G401.6 (cell line): ENCODE data around the gene CALM3.

Source experiments
- FAIRE-seq: peaks from 2 replicates; lab custom pipeline; 2012; peaks lifted over from hg19 to GRCh38; lab: Jason Lieb, UNC

Gene CALM3

DNA sequence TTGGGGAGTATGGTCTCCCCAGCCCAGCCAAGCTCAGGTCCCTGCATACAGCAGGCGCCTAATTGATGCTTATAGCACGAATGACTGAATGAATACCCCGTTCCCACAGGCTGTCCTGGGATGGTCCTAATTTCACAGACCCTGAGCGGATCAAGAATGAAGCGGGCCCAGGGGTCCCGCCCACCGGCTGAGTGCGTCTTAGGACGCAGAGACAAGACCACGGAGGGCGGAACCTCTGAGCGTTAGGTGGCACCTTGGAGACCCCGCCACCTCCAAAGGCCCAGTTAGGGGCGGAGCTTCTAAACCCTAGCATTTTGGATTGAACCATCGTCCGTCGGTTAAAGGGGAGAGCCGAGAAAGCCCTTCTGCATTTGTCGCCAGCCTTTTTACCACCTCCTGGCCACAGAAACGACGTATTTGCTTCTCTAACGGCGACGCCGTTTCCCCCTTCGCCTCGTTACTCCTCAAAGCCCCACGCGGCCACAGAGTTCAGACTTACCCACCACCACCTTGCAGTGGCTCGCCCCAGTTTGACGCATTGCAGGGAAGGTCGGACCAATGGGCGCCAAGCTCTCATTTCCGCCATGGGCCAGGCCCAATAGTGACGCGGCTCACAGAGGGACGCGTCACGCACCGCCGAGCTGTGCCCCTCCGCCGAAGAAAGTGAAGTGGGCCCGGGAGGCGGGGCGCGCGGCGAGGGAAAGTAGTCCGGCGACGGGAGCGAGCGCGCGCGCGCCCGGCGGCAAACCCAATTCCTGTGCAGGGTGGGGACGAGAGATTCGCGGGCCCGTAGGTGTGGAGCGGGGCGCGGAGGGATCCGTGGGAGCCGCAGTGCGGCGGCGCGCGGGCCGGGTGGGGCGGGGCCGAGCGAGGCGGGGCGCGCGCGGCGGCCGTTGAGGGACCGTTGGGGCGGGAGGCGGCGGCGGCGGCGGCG lies 479 bp upstream of the CALM3 start:
- peak; percentile 80 for FAIRE-seq

DNA sequence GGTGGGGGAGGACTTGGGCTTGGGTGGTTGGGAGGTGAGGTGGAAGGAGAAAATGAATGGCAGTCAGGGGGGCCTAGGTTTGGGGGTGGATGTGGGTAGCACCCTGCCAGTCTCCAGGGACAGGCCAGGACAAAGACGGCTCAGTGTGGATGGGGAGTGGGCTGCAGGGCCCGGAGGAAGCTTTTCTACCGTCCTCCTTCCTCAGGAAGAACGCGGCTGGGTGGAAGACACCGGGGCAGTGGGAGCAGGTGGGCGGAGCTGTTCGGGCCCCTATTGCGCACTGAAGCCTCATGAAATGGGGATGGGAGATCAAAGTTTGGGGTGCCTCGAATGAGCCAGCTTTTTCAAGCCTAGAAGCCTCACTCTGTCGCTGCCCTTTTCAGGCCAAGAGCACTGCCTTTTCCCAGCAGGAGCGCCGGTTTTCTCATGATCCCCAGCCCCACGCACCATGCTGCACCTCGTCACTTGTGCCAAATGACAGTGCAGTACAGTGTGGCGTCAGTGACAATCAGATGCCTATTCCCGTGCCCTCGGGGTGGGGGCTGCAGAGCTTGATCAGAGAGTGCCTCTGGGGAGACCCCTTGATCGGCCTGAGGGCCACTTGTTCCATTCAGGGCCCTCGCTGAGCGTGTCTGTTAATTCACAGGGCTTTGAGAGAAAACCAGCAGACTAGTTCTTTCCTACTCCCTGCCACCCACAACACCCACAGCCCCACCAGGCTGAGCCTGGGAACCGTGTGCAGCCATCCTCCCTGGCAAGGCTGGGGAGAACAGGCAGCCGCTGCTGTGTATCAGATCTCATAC lies 1.5 kb downstream of the CALM3 start:
- FAIRE-seq = no peak

DNA sequence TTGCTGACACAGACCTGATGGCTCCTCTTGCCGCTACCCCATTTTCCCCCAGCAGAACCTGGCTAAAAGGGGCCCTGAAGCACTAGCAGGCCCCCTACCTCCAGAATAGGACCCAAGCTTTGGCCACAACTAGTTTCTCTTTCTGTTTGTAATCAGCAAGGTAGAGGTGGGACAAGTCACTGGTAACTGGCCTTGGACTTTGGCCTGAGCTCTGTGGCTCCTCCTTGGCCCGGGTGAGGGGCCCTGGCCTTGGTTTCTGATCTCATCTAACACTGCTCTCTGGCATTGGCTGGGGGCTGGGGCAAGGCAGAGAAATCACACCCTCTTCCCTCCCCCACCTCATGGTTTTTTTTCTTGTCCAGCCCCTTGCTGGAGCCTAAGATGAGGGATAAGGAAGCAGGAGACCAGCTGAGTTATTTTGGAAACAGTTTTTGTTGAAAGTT lies 2.1 kb downstream of the CALM3 start:
- FAIRE-seq = no peak

DNA sequence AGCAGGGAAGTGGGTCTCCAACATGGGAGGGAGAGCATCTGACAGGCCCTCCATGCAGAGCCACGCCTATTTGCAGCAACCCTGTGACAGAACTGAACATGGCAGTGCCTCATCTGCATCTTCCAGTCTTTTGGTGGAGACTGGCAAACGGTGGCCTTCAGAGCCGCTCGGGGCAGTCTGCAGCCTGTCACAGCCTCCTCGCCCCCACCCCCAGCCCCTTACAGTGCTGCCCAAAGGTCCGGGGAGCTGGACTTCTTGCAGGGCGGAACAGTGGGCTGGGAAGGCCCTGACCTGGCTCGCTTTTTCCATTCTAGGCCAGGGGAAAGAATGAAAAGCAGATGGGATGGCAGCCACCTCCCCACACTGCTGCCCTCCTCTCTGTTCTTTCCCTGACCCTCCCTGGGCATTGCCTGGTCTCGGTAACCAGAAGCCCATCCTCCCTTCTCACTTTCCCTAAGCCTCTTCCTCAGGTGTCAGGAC lies 2.7 kb downstream of the CALM3 start:
- no peak for FAIRE-seq

DNA sequence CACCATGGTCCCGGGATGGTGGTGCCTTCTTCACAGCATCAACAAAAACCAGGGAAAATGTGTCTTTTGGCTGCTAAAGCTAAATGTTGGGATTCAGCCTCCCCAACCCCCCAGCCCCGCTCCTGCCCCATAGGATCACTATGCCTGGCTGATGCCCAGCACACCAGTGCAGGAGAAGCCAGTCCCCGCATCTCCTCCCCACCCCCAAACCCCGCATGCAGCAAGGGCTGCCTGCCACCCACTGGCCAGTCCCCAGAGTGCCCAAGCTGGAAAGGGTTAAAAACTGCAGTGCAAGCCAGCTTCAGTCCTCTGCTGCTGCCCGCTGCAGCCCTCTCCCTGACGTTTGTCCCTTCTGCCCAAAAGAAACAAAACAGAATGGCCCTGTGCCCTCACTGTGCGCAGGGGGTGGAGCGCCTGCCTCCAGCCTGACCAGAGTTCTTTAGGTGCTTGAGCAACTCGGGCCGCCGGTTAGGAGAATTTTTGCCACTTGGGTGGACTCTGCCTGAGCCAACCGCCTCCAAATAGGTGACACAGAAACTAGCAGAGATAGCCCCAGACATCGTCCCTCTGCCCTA lies 3.7 kb downstream of the CALM3 start:
- FAIRE-seq = no peak

DNA sequence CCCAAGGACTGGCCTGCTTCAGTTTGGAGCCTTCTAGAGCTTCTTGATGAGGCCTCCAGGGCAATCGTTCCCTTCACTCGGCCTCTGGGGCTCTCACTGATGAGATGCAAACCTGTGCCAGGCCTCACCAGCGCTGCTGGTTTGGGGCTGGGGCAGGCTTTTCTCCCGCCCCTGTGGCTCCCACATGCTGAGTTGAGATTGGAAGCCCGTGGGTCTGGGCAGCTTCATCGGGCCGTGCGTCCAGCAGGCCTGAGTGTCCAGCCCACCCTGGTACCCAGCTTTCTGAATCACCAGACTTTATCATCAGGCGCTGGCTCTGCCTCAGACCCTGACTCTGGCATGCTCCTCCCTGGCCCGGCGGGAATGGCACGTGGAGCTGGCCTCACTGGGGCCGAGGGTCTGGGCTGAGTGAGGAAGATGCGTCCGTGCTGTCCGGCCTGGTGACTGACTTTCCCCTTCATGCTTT lies 4.3 kb downstream of the CALM3 start:
- FAIRE-seq = no peak

DNA sequence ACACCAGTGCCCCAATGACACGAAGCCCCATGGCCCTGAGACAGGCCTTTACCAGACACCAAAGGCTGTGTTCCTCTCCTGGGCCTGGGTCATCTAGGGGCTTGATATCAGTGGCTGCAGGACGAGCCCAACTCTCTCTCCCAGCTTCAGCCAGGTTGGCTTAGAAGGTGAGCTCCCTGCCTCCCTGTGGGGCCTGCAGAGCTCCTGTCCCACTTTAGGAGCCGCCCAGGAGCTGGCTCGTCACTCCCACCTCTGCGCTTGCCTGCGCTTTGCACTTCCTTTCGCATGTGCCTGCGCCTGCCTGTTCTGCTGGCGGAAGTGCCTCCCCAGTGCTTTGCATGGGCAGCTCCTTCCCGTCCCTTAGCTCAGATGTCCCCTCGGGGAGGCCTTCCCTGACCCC lies 4.9 kb downstream of the CALM3 start:
- FAIRE-seq = no peak

DNA sequence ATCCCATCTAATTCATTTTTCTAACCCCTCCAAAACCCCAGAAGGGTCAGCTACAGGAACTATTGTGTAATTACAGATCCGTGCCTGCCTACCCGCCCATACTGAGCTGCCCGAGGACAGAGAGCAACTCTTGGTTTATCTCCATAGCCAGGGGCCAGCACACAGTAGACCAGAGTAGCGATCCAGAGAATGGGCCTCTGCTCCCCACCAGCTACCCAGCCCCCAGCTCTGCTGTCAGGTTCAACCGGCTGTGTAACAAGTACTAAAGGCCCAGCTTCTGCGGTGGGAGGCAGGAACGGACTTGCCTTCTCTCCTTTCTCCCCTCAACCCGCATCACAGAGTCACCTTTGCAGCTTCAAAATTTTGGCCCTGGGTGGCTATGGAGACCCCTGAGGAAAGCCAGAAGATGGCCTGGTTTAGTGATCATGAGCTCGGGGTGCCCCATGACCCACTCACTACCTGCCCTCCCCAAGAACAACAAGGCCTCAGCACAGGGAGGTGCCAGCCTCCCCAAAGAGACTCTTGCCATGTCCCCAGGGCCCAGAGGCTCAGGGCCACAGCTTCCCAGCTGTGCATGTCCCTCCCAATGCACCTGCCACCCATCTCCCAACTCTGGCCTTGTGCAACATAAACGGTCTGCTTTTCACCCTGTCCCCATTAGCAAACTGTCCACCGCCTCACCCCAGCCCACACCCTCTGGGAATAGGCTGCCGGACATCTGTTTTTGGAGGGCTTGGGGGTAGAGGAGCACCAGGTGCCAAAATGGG lies 5.7 kb downstream of the CALM3 start:
- no peak for FAIRE-seq

DNA sequence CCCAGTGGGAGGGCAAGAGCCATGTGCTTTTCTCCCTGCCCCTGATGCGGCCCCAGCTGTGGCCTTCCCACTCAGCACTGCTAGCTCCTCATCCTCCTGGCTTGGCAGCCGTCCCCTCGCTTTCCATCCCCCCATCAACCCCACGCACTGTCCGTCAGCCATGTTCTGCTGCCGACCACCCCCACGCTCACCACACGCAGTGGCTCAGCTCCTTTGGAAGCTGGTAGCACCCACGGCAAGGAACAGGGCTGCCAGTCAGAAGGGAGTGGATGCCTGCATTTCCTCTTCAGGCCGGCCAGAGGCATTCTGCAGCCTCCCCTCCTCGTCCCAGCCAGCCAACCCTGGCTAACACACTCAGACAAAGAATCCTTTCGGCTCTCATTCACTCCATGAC lies 6.3 kb downstream of the CALM3 start:
- FAIRE-seq = no peak

DNA sequence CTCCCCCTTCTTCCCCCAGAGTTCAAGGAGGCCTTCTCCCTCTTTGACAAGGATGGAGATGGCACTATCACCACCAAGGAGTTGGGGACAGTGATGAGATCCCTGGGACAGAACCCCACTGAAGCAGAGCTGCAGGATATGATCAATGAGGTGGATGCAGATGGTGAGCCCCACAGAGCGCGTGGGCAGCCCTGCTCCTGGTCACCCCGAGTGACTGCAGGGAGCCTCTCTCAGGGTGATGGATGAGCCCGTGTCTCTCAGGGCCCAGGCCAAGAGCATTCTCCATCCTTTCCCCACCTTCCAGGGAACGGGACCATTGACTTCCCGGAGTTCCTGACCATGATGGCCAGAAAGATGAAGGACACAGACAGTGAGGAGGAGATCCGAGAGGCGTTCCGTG lies 7.0 kb downstream of the CALM3 start:
- no peak for FAIRE-seq

DNA sequence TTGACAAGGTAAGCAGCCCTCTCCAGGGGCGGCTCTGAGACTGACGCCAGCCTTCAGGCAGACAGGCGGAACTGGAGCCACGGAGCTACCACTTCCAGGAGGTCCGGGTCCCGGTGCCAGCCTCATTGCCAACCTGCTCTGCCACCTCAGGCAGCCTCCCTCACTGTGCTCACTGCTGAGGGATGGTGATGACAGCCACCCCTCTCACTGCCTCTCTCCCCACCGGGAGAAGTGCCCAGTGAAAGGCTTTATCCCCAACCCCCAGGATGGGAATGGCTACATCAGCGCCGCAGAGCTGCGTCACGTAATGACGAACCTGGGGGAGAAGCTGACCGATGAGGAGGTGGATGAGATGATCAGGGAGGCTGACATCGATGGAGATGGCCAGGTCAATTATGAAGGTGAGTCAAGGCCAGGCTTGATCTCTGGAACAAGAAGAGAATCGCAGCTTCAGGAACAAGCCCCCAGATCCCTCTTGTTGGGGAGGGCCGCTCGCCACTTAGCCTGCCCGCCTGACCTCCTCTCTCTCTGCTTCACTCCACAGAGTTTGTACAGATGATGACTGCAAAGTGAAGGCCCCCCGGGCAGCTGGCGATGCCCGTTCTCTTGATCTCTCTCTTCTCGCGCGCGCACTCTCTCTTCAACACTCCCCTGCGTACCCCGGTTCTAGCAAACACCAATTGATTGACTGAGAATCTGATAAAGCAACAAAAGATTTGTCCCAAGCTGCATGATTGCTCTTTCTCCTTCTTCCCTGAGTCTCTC lies 7.6 kb downstream of the CALM3 start:
- FAIRE-seq = no peak

DNA sequence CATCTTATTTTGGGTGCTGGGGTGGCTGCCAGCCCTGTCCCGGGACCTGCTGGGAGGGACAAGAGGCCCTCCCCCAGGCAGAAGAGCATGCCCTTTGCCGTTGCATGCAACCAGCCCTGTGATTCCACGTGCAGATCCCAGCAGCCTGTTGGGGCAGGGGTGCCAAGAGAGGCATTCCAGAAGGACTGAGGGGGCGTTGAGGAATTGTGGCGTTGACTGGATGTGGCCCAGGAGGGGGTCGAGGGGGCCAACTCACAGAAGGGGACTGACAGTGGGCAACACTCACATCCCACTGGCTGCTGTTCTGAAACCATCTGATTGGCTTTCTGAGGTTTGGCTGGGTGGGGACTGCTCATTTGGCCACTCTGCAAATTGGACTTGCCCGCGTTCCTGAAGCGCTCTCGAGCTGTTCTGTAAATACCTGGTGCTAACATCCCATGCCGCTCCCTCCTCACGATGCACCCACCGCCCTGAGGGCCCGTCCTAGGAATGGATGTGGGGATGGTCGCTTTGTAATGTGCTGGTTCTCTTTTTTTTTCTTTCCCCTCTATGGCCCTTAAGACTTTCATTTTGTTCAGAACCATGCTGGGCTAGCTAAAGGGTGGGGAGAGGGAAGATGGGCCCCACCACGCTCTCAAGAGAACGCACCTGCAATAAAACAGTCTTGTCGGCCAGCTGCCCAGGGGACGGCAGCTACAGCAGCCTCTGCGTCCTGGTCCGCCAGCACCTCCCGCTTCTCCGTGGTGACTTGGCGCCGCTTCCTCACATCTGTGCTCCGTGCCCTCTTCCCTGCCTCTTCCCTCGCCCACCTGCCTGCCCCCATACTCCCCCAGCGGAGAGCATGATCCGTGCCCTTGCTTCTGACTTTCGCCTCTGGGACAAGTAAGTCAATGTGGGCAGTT lies 8.6 kb downstream of the CALM3 start:
- FAIRE-seq = no peak

DNA sequence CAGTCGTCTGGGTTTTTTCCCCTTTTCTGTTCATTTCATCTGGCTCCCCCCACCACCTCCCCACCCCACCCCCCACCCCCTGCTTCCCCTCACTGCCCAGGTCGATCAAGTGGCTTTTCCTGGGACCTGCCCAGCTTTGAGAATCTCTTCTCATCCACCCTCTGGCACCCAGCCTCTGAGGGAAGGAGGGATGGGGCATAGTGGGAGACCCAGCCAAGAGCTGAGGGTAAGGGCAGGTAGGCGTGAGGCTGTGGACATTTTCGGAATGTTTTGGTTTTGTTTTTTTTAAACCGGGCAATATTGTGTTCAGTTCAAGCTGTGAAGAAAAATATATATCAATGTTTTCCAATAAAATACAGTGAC lies 9.3 kb downstream of the CALM3 start:
- no peak for FAIRE-seq

DNA sequence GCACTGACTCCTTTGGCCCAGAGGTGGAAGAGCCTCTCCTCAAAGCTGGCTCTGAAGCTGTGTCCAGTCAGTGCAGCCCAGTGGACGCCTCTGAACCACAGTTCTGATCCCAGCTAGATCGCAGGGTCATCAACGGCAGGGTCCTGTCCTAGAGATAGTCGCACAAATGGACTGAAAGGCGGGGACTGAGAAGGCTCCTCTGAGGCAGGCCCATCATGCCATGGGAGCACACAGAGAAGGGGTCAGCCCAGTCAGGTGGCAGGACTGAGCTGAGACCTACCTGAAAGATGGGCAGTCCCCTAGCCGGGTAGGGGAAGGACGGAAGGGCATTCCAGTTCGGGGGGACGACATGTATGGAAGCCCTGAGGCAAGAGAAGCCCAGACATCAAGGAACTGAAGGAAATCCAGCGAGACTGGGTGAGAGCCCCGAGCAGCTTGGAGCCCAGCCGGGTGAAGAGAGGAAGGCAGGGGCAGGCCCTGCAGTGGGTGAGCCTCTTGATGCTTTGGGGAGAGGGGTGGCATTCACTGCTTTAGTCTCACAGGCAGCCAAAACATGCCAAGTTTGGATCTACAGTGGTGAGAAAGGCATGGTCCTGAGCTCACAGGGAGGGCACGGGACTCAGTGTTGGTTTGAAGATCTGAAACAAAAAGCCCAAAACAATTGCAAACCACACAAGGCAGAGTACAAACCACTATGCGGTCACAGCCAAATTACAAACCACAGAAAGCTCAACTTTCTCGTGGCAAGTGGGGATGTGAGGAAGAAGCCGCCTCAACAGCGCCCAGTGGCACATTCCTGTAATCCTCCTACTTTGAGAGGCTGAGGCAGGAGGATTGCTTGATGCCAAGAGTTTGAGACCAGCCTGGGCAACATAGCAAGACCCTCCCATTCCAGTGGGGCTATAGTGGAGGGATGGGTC lies 10.0 kb downstream of the CALM3 start:
- FAIRE-seq = no peak

DNA sequence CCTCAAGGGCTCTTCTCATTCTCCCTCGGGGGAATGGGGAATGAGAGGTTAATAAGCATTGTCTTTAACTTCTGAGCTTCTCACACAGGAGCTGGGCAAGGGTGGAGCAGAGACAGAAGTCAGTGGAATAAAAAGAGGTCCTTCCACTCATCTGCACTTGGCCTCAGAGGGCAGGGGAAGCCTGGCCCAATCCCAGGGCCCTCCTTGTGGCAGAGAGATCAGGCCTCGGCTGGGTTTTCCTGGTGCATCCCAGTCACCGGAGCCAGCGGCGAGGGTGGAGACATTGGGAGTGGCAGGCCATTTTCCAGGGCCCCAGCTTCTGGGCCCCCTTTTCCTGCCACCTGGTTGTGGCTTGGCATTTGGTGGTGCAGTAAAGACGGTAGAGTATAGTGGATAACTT lies 10.6 kb downstream of the CALM3 start:
- FAIRE-seq = no peak

DNA sequence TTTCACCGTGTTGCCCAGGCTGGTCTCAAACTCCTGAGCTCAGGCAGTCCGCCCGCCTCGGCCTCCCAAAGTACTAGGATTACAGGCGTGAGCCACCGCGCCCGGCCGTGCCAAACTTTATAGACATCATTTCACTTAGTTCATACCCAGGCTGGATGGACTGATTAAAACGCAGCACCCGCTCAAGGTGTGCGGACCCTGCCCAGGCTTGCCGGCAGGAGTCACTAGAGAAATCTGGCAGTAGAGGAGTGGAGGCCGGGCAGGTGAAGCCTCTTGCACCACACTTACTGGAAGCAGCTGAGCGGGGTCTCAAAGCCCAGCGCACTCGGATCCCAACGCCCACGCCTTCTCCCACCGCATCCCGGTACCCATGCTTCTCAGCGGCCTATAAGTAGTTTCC lies 12.4 kb downstream of the CALM3 start:
- FAIRE-seq = no peak

DNA sequence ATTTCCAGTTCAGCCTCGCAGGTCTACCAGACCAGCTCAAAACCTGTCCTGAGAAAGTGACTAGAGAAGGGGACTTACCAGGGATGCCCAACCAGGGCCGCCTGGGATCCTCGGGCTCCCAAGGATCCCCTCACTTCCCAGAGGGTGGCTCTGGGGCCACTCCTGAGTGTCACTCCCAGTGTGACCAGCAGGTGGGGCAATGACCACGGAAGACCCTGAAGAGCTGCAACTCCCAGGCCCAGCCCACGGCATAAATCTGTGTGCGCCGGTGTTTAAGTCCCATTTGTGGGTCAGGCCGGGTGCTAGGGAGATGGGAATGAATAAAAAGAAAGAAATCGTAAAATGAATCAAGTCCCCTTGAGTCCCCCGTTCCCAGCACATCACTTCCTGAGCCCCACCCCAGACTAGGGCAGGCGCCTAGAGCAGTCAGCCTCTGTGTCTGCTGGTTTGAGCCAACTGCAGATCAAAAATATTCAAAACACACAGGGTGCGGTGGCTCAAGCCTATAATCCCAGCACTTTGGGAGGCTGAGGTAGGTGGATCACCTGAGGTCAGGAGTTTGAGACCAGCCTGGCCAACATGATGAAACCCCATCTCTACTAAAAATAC lies 13.1 kb downstream of the CALM3 start:
- FAIRE-seq = peak; percentile 71

DNA sequence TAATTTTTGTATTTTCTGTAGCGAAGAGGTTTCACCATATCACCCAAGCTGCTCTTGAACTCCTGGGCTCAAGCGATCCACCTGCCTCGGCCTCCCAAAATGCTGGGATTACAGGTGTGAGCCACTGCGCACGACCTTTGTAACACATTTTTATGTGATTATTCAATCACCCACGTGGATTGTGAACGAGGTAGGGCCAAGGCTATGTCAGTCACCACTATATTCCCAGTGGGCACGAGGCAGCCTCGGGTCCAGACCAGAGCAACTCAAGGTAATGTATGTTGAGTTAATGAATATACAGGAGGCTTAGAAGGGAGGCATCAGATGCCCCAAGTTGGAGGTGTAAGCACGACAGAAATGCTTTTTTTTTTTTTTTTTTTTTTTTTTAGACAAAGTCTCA lies 14.8 kb downstream of the CALM3 start:
- no peak for FAIRE-seq
